Measurements from ENCODE around the gene SLC41A2.

The SLC41A2 gene

GRCh38 chr12:104958001-104958804, at the start of gene SLC41A2:
Gene SLC41A2, minus strand, starts transcription at chr12:104958290. Its CDS starts 29,763 bp downstream, at chr12:104928527.
- peak within 1 kb of the TSS; percentile 77 for H3K4me3 ChIP-seq (replicated peaks; ENCODE audit: low read depth, low read length)
- DNase-seq (ENCODE audit: low read depth): peak; percentile 93
- no peak for TF ChIP-seq CTCF (IDR thresholded peaks at IDR 0.05; ENCODE audit: low read length, missing control alignments)

DNA sequence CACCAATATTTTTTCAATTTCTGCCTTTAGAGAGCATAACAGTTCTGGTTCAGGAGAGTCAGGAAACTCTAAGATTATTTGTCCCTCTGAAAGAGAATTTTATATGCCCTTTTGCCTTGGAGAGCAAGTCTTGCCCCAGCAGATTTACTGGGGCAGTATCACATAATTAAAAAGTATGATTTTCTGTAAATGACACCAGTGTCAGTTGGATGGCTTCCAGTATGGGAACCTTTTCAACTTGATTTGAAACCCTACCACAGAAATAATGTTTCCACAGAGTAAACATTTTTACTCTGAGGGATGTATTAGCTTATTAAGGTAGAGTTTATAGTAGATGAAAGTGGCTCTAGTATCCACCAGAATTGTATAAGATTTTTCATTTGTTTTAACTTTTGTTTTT, 43.4 kb upstream of the SLC41A2 start:
- H3K4me3 ChIP-seq (replicated peaks; ENCODE audit: low read depth, low read length): no peak overlapping the region
- no peak for TF ChIP-seq CTCF (IDR thresholded peaks at IDR 0.05; ENCODE audit: low read length, missing control alignments)
- DNase-seq (ENCODE audit: low read depth): no peak

DNA sequence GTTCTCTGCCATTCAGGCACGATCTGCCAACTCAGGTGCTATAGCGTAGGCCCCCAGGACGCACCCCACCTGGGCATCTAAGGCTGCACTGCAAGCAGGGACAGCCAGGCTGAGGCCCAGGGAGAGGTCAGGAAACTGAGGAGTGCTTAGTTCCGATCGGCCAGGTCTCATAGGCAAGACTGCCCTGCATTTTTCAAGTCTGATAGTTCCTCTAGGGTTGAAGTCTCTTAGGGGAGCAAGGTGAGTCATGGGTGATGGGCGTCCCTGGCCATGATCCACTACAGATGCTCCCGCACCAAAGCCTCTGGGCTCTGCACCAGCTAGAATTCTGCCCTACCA, 41.2 kb upstream of the SLC41A2 start:
- TF ChIP-seq CTCF (IDR thresholded peaks at IDR 0.05; ENCODE audit: low read length, missing control alignments): no peak
- H3K4me3 ChIP-seq (replicated peaks; ENCODE audit: low read depth, low read length): no peak overlapping the region
- DNase-seq (ENCODE audit: low read depth): no peak

- TF ChIP-seq CTCF (IDR thresholded peaks at IDR 0.05; ENCODE audit: low read length, missing control alignments): no peak
- H3K4me3 ChIP-seq (replicated peaks; ENCODE audit: low read depth, low read length): no peak overlapping the region
- no peak for DNase-seq (ENCODE audit: low read depth)
Measured at GRCh38 chr12:104998423-104999346, 40.6 kb upstream of the SLC41A2 start.

DNA sequence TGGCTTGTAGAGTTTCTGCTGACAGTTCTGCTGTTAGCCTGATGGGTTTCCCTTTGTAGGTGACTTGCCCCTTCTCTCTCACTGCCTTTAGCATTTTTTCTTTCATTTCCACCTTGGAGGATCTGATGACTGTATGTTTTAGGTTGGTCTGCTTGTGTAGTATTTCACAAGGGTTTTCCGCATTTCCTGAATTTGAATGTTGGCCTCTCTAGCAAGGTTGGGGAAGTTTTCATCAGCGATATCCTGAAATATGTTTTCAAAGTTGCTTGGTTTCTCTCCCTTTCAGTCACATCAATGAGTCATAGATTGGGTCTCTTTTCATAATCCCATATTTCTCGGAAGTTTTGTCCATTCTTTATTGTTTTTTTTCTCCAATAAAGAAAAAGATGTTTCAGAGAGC, 39.5 kb upstream of the SLC41A2 start:
- TF ChIP-seq CTCF (IDR thresholded peaks at IDR 0.05; ENCODE audit: low read length, missing control alignments): no peak
- no peak overlapping the region for H3K4me3 ChIP-seq (replicated peaks; ENCODE audit: low read depth, low read length)
- no peak for DNase-seq (ENCODE audit: low read depth)

GRCh38 chr12:104994336-104994735, 36.2 kb upstream of the SLC41A2 start:
- DNase-seq (ENCODE audit: low read depth): no peak
- H3K4me3 ChIP-seq (replicated peaks; ENCODE audit: low read depth, low read length): no peak overlapping the region
- no peak for TF ChIP-seq CTCF (IDR thresholded peaks at IDR 0.05; ENCODE audit: low read length, missing control alignments)
